HEK293 (cell line): ENCODE results near the gene ELF1.

Experiments
- ZNF248 ChIP-seq: fragments of 450-650 bp; formaldehyde crosslinking; IDR thresholded peaks from 2 replicates; pipeline ENCODE4 v1.5.1; 2017; ENCODE audit warnings: missing biosample characterization, missing genetic modification characterization
- ZNF350 ChIP-seq: fragments of 450-650 bp; formaldehyde crosslinking; IDR thresholded peaks from 2 replicates; pipeline ENCODE4 v1.5.0; 2017; ENCODE audit warnings: missing biosample characterization, mild to moderate bottlenecking, missing genetic modification characterization
- ZNF354C ChIP-seq: fragments of 450-650 bp; formaldehyde crosslinking; IDR thresholded peaks from 2 replicates; pipeline ENCODE4 v1.5.1; 2016; ENCODE audit warnings: missing biosample characterization, missing genetic modification characterization, low read depth, borderline replicate concordance
- TF ChIP-seq, protein P1 (sequence below): fragments of 450-650 bp; formaldehyde crosslinking; IDR thresholded peaks from 2 replicates; pipeline ENCODE4 v1.5.1; 2016; ENCODE audit warnings: missing biosample characterization, missing genetic modification characterization

DNA sequence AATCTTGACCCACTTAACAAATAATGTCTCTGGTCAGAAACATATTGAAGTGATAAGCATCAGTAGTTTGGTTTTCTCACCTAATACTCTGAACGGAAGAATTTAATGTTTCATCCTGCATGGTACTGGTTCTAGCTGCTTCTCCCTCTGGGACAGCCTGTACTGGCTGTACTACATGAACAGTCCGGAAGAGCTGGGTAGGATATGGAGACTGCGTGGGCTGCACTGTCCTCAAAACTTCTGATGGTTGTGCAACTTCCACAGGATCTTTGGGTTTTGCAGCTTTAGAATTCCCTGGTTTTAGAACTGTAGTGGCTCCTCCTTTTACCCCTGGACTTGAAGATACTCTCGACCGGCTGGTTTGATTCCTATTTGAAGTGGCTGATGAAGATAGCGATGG is 78.3 kb downstream of the ELF1 start:
- TF ChIP-seq ZNF350 (tag by site-specific recombination) (no peak), ZNF248 (tag by site-specific recombination) (no peak), ZNF354C (tag by site-specific recombination) (no peak)
- TF ChIP-seq, protein P1, sequence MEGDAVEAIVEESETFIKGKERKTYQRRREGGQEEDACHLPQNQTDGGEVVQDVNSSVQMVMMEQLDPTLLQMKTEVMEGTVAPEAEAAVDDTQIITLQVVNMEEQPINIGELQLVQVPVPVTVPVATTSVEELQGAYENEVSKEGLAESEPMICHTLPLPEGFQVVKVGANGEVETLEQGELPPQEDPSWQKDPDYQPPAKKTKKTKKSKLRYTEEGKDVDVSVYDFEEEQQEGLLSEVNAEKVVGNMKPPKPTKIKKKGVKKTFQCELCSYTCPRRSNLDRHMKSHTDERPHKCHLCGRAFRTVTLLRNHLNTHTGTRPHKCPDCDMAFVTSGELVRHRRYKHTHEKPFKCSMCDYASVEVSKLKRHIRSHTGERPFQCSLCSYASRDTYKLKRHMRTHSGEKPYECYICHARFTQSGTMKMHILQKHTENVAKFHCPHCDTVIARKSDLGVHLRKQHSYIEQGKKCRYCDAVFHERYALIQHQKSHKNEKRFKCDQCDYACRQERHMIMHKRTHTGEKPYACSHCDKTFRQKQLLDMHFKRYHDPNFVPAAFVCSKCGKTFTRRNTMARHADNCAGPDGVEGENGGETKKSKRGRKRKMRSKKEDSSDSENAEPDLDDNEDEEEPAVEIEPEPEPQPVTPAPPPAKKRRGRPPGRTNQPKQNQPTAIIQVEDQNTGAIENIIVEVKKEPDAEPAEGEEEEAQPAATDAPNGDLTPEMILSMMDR (tag by site-specific recombination), result no peak
